ENCODE data around the gene EXD3. TPM values are rescaled to one million over a fixed set of nuclear protein-coding genes. Genes with fewer than 3 reads are reported as not detected.
"Not testable (repeated sequence)": the region's sequence is repeated elsewhere in the genome, so short reads cannot be mapped to it uniquely, and the experiment has no call there.

The EXD3 gene
- total RNA-seq, 1 experiment from 2014 or later, result 4.0 TPM

DNA sequence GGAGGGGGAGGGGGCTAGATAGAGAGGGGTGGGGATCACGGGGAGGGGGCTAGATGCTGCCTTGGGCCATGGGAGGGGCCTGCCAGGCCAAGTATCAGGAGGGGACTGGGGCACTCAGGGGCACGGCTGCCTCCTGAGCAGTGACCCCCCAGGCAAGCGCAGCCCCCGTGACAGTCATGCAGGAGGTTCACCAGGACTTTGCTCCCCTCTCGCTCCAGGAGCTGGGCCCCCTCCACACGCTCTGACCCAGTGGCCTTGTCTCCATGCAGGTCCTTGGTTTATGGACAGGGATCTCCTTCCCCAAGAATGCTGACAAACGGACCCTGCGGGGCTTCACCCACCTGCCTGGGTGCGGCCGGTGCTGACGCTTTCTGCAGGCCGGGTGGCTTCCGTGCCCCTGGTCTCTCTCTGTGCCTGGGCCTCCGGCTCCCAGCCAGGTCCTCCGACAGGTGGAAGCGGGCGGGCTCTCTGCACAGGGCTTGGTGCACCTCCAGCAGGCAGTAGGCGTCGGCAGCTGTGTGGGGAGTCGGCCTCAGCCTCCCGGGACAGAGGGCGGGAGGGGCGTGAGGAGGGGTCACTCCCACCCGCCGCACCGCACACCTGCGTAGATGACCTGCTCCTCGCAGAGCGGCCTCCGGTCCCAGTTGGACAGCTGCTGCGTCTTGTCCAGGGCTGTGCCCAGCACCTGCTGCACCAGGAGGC lies 74.0 kb downstream of the EXD3 start:
- DNase-seq (ENCODE audit: low read depth), result no peak

DNA sequence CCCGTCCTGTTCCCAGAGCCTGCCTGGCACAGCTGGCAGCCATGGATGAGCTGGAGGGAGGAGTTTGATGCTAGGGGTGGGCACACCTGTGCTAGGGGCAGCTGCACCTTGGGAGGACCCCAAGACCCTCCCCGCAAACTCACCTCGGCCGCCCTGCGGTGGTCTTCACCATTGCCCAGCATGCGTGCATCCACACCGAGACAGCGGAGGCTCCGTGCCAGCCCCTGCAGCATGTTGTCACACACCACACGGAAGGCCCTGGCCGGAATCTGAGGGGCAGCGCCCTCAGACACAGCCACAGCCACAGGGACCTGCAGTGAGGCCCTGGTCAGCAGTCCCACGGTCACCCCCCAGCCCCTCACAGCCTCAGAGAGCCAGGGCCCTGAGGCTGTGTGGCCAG lies 75.0 kb downstream of the EXD3 start:
- no peak for DNase-seq (ENCODE audit: low read depth)

DNA sequence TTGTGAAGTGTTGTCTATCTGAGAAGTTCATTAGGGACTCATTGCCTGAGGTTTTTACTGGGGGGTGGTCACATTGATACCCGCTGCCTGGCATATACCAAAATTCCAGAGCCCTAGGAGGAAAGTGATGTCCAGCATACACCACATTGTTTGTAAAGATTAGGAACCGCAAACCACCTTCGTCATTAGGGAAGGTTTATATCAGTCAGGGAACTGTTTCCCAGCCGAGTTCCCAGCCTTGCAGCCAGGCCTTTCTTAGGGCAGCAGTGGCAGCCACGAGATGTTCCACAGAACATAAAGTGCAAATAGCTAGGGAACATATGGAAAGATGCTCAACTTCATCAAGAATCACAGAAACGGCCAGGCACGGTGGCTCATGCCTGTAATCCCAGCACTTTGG lies 80.5 kb downstream of the EXD3 start:
- no peak for DNase-seq (ENCODE audit: low read depth)

DNA sequence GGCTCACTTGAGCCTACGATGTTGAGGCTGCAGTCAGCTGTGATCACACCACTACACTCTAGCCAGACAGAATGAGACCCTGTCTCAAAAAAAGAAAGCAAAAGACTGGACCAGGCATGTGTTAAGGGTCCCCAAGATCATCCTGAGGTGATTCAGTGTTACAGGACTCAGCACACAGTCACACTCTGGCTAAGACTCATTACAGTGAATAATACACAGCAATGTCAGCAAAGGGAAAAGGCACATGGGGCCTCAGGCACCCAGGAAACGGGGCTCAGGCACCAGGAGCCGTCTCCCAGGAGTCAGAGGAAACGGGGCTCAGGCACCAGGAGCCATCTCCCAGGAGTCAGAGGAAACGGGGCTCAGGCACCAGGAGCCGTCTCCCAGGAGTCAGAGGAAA lies 81.7 kb downstream of the EXD3 start:
- no peak for DNase-seq (ENCODE audit: low read depth)

DNA sequence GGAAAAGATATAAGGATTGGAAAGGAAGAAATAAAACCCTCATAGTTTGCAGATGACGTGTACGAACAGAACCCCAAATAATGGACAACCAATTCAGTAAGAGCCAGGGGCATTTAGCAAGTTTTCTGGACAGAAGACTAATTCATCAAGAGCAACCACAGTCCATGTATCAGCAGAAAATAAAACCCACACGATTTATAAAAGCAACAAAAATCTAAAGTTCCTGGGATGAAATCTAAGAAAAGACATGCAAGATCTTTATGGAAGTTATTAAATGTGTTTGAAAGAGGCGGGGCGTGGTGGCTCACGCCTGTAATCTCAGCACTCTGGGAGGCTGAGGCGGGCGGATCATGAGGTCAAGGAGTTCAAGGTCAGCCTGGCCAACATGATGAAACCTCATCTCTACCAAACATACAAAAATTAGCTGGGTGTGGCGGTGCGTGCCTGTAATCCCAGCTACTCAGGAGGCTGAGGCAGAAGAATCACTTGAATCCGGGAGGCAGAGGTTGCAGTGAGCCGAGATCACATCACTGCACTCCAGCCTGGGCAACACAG lies 83.0 kb downstream of the EXD3 start:
- DNase-seq (ENCODE audit: low read depth), result not testable (repeated sequence)

DNA sequence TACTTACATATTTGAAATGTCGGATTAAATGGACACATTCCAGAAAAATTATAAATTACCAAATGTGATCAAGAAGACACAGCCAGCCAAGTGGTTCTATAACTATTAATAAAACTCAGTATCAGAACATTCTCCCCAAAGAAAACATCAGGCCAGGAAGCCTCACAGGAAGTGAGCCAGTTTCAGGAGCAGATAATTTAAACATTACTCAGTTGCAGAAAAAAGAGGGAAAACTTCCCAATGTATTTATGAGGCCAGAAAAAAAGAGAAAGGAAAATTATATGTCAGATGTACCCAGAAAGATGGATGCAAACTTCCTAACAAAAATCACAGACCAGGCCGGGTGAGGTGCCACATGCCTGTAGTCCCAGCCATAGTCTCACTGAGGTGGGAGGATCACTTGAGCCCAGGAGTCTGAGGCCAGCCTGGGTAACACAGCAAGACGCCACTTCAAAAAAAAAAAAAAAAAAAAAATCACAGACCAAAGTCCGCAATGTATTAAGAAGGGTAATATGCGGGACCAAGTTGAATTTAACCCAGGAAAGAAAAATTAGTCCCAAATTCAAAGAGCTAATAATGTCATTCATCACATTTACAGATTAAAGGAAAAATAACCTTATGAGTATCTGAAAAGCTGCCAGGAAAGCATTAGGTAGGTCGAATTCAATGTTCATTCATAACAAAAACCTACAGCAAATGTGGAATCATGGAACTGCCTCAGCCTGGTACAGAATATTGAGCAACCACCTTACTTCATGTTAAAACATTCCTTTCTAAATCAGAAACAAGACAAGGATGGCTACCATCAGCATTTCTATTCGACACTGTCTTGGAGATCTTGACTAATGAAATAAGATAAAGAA lies 83.7 kb downstream of the EXD3 start:
- DNase-seq (ENCODE audit: low read depth), result no peak

DNA sequence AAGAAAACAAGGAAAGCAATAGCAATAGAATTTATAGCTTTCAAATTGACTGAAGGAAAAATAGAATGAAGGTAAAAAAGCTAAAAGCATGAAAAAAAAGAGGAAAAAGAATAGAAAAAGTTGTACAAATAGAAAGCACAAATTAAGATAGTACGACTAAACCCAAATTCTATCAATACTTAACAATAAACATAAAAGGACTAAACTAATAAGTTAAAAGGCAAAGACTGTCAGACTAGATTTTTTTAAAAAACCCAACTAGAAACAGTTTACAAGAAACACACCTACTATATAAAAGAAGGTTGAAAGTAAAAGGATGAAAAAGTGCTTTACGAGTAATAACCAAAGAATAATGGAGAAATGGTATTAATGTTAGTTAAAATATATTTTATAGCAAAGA lies 86.2 kb downstream of the EXD3 start:
- DNase-seq (ENCODE audit: low read depth), result no peak

DNA sequence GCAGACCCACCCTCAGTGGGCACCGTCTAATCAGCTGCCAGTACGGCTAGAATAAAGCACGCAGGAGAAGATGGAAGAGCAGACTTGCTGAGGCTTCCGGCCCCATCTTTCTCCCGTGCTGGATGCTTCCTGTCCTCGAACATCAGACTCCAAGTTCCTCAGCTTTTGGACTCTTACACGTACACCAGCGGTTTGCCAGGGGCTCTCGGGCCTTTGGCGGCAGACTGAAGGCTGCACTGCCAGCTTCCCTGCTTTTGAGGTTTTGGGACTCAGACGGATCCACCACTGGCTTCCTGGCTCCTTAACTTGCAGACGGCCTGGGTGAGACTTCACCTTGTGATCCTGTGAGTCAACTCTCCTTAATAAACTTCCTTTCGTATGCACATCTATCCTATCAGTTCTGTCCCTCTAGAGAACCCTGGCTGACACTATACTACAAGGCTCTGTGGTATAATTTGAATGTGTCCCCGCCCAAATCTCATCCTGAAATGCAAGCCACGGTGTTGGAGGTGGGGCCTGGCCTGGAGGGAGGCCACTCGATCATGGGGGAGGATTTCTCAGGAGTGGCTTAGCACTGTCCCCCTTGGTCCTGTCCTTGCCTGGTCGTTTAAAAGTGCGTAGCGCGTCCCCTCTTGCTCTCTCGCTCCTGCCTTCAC lies 89.8 kb downstream of the EXD3 start:
- DNase-seq (ENCODE audit: low read depth), result no peak

DNA sequence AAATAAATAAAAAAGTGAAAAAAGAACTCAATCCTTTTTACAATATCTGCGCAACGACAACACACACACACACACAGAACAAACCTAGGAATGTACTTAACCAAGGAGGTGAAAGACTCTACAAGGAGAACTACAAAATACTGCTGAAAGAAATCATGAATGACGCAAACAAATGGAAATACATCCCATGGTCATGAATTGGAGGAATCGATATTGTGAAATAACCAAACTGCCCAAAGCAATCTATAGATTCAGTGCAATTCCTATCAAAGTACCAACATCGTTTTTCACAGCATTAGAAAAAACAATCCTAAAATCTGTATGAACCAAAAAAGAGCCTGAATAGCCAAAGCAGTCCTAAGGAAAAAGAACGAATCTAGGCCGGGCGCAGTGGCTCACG lies 91.0 kb downstream of the EXD3 start:
- no peak for DNase-seq (ENCODE audit: low read depth)

DNA sequence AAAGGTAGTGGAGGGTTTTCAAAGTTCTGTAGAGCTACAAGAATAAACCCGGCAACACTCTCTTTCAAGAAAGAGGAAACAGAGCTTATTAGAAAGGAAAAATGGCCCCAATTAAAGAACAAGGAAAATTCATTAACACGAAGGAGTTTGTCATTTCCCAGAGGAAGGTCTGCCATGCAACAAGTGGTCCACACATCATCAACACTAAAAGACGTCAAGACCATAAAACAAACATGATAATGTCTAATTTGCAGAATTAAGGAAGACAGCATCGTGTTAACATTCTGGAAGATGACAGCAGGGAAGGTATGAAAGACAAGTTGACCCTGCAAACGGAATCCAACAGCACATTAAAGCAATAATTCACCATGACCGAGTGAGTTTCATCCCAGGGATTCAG lies 92.3 kb downstream of the EXD3 start:
- no peak for DNase-seq (ENCODE audit: low read depth)

DNA sequence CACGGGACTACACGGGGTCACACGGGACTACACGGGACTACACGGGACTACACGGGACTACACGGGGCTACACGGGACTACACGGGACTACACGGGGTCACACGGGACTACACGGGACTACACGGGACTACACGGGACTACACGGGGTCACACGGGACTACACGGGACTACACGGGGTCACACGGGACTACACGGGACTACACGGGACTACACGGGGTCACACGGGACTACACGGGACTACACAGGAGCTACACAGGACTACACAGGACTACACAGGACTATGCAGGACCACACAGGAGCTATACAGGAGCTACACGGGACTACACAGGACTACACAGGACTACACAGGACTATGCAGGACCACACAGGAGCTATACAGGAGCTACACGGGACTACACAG lies 93.4 kb downstream of the EXD3 start:
- not testable (repeated sequence) for DNase-seq (ENCODE audit: low read depth)

DNA sequence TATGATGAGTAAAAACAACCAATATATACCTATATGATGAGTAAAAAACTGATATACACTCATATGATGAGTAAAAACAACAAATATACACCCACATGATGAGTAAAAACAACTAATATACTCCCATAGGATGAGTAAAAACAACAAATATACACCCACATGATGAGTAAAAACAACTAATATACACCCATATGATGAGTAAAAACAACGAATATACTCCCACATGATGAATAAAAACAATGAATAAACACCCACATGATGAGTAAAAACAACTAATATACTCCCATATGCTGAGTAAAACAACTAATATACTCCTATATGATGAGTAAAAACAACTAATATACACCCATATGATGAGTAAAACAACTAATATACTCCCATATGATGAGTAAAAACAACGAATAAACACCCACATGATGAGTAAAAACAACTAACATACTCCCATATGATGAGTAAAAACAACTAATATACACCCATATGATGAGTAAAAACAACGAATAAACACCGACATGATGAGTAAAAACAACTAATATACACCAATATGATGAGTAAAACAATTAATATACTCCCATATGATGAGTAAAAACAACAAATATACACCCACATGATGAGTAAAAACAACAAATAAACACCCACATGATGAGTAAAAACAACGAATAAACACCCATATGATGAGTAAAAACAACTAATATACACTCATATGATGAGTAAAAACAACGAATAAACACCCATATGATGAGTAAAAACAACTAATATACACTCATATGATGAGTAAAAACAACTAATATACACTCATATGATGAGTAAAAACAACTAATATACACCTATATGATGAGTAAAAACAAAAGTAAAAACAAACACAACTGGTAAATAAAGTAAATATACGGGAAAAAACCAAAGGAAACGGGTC lies 95.1 kb downstream of the EXD3 start:
- DNase-seq (ENCODE audit: low read depth), result not testable (repeated sequence)

DNA sequence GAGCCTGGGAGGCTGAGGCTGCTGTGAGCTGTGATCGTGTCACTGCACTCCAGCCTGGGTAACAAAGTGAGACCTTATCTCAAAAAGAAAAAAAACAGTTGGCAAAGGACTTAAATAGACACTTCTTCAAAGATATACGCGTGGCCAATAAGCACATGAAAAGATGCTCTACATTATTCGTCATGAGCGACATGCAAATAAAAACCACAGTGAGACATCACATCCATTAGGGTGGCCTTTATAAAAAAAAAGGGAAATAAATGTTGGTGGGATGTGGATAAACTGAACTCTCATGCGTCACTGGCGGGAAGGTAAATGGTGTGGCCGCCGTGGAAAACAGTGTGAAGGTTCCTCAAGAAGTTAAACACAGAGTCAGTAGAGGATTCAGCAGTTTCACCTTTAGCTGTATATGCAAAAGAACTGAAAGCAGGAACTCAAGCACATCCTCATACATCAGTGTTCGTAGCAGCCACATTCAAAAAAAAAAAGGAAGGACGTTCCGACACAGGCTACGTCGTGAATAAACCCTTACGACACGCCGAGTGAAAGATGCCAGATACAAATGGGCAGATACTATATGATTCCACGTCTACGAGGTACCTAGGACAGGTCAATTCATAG lies 96.4 kb downstream of the EXD3 start:
- no peak for DNase-seq (ENCODE audit: low read depth)

DNA sequence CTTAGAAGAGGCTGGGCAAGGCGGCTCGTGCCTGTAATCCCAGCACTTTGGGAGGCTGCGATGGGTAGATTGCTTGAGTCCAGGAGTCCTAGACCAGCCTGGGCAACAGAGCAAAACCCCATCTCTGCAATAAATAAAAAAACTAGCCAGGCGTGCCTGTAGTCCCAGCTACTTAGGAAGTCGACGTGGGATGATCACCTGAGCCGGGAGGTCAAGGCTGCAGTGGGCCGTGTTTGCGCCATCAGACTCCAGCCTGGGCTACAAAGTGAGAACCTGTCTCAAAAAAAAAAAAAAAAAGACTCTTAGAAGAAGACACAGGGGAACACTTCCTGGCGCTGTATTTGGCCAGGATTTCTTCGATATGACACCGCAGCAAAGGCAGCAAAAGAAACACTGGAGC lies 97.2 kb downstream of the EXD3 start:
- DNase-seq (ENCODE audit: low read depth), result no peak

DNA sequence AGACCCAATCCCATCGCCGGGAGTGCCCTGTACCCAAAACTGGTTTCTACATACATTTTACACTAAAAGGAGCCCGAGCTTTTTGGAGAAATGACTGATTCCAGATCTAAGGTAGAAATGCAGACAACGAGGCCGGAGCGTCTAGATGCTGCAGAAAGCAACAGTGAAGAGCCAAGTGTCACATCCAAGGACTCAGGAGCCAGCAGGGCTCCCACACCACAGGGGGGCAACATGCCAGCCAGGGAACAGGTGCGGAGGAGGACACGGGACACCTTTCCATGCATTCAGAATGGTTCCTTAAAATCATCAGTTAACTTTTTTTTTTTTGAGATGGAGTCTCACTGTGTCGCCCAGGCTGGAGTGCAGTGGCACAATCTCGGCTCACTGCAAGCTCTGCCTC lies 97.8 kb downstream of the EXD3 start:
- DNase-seq (ENCODE audit: low read depth), result no peak

DNA sequence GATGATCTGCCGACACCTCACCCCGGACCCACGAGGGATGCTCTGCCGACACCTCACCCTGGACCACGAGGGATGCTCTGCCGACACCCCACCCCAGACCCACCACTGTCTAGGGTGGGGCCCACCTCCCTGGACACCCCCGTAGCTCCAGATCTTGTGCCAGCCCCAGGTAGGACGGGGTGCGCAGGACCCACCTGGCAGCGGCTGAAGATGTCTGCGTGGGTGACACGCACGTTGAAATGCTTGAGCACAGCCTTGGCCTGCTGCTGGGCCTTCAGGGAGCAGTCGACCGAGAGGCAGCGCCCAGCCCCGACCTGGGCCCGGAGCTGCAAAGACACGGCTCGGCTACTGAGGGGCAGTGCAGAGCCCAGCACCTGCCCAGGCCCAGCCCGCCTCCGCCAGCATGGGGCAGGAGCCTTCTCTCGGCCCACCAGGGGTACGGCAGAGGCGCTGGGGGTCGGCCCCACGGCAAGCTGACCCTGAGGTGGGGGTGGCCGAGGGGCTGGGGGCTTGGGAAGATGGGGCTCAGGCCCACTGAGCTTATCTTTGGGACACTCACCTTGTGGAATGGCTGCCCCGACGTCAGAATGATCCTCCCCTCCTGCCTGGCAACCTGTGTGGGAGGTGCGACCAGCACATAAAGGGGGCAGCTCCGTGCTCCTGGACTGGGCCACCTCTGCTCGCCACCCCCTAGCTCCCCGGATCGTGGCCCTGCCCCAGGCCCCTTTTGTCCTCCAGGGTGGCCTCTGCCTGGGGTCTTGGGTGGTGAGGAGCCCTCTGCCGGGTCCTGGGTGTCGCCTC lies 99.2 kb downstream of the EXD3 start:
- no peak for DNase-seq (ENCODE audit: low read depth)

DNA sequence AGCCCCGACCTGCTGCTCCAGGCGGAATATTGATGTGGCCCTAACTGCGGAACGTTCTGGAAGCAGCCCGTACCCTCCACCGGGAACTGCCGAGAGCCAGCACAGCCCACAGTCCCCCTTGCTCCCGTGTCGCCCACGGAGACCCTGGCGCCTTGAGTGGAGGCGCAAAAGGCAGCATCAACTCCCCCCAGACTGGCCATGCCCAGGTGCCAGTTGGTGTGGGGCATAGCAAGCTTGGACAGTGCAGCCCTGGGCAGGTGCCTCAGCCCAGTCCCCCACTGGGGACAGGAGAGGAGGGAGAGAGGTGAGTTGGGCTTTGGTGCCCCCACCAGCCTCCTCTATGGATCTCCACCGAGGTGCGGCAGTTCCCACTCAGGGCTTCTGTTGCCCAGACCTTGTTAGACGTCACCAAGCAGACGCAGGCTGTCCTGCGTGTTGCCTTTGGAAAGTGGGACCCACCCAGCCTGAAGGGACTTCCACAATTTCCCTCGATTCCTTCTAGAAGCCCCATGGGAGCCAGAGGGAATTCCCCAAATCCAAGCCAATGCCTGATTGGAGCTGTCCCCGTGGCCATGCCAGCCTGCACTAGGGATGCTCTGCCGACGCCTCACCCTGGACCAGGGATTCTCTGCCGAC lies 101.1 kb downstream of the EXD3 start:
- no peak for DNase-seq (ENCODE audit: low read depth)

DNA sequence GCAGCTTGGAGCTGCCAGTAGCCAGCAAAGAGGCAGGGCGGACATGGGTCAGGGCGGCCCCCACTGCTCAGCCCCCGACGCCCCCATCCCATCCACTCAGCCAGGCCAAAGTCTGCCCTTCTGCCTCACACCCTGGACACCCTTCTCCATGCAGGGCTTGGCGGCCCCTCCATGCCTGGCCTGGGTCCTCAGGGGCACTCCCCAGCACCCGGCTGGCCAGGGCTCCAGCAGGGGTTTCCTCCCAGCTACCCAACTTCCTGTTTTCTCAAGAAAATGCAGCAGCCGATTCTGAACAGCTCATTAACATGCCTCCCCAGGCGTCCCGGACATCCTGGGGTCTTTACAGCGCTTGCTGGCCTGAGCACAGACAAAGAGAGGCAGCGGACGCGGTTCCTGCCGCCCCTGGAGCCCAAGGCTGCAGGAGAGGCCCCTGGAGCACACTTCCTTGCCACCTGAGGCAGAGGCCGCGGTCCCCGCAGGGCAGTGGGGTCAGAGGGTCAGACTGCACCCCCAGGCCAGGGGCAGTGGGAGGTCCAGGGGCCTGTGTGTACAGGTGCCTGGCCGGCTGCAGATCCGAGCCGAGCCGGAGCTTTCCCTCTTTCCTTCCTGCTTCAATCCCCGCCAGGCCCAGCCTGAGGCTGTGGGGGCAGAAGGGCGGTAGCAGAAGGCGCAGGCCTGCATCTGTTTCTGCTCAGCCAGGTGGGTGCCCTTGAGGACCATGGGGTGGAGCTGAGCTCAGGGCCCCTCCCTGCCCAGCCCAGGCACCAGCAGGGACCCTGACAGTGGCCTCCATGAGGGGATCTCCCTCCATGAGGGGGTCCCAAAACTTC lies 102.2 kb downstream of the EXD3 start:
- DNase-seq (ENCODE audit: low read depth), result no peak

Data from LHCN-M2 (cell line).